Measurements from ENCODE around the gene TOE1. TPM values are rescaled to one million over a fixed set of nuclear protein-coding genes. Genes with fewer than 3 reads are reported as not detected.

TOE1 gene
- polyA plus RNA-seq, 3 donors: 3.9 to 8.1 (median 5.8) TPM

DNA sequence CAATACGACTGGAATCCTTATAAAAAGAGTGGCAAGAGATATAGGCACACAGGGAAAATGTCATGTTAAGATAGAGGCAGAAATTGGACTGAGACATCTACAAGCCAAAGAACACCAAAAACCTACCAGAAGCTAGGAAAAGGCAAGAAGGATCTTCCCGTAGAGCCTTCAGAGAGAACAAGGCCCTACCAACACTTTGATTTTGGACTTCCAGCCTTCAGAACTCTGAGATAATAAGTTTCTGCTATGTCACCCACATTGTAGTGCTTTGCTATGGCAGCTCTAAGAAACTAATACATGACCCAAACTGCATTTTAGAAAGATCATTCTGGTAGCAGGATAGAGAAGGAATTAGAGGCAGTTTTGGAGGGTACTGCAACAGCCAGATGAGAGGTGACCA is 24.3 kb downstream of the TOE1 start:
- Mint-ChIP-seq H3K4me3 (no peak overlapping the region), H3K27me3 (ENCODE audit: low read depth in 3 of 3) (no peaks in the 10 kb centered on the region), H3K9me3 (no peaks in the 10 kb centered on the region), H3K27ac (no peak overlapping the region), H3K4me1 (peaks cover 13% of the 10 kb centered on the region), H3K36me3 (peaks cover 0 to under 1% of the 10 kb centered on the region in 2 donors)
- no peak overlapping the region for H3K4me2 ChIP-seq (replicated peaks; ENCODE audit: extremely low read depth, low read length, poor library complexity, severe bottlenecking)
- TF ChIP-seq CTCF (IDR thresholded peaks at IDR 0.05): no peak
- no peak overlapping the region for H3K4me3 ChIP-seq (replicated peaks in 1 of 3; ENCODE audit: low read depth in 2 of 3, low read length in 3 of 3)
- H3K79me2 ChIP-seq (ENCODE audit: insufficient read depth, low read length): no peaks in the 10 kb centered on the region
- 86% methylated on average over 1 of the region's 2 CpGs for WGBS (ENCODE audit: insufficient coverage)
- H3K9ac ChIP-seq (ENCODE audit: insufficient read depth, low read length, poor library complexity, severe bottlenecking): no peak overlapping the region
- no peaks in the 10 kb centered on the region for H4K20me1 ChIP-seq (ENCODE audit: insufficient read depth, low read length)
- intact Hi-C loops (cut with micrococcal nuclease): loop anchor here in 1 of 2 donors (5.0 kb wide), 1 partner anchor 113 kb away; no protein-coding TSS in a partner anchor
- no peak overlapping the region for H2AFZ ChIP-seq (ENCODE audit: insufficient read depth, low read depth, low read length, poor library complexity, severe bottlenecking)
- DNase-seq: no peak
- peaks cover 8% of the 10 kb centered on the region in 2 donors for H3K4me1 ChIP-seq (ENCODE audit: control insufficient read depth in 1 of 2, insufficient read depth in 2 of 2, low read length in 2 of 2)
- no peaks in the 10 kb centered on the region for H3K9me3 ChIP-seq (replicated peaks in 1 of 2; ENCODE audit: control insufficient read depth in 1 of 2, insufficient read depth in 1 of 2, low read length in 2 of 2)
- H3K27me3 ChIP-seq (ENCODE audit: control insufficient read depth in 2 of 2, insufficient read depth in 2 of 2, low read length in 2 of 2): no peaks in the 10 kb centered on the region
- no peak overlapping the region for H3K27ac ChIP-seq (ENCODE audit: low read depth in 1 of 2, low read length in 2 of 2)
- no peaks in the 10 kb centered on the region for H3K36me3 ChIP-seq (replicated peaks in 1 of 2; ENCODE audit: control insufficient read depth in 1 of 2, insufficient read depth in 2 of 2, low read length in 2 of 2)

DNA sequence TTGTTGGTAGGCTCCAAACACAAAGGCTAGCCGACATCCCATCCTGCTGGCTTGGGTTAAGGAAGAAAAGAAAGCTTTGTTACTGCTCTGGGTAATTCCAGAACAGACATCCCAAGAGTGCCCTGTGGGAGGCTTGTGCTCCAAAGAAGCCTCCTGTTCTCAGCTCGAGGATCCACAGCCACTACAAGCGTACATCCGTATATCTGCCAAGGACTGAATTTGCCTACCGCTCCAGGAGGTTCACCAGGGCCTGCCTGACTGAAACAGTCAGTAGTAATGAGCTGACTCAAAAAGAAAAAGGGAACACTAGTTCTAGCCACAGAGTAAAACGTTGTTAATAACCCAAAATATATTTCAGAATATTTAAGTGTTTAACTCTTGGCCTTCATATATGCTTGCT is 25.1 kb downstream of the TOE1 start:
- H4K20me1 ChIP-seq (ENCODE audit: insufficient read depth, low read length): no peaks in the 10 kb centered on the region
- H3K27ac ChIP-seq (ENCODE audit: low read depth in 1 of 2, low read length in 2 of 2): no peak overlapping the region
- H3K4me1 Mint-ChIP-seq: peaks cover 10% of the 10 kb centered on the region
- no peaks in the 10 kb centered on the region for H3K79me2 ChIP-seq (ENCODE audit: insufficient read depth, low read length)
- H3K9ac ChIP-seq (ENCODE audit: insufficient read depth, low read length, poor library complexity, severe bottlenecking): no peak overlapping the region
- H3K36me3 Mint-ChIP-seq: peaks cover 0 to 3% of the 10 kb centered on the region in 2 donors
- H3K4me3 Mint-ChIP-seq: no peak overlapping the region
- H3K27me3 ChIP-seq (ENCODE audit: control insufficient read depth in 2 of 2, insufficient read depth in 2 of 2, low read length in 2 of 2): no peaks in the 10 kb centered on the region
- H3K36me3 ChIP-seq (replicated peaks in 1 of 2; ENCODE audit: control insufficient read depth in 1 of 2, insufficient read depth in 2 of 2, low read length in 2 of 2): no peaks in the 10 kb centered on the region
- intact Hi-C loops (cut with micrococcal nuclease): no loop called here
- no peak overlapping the region for H3K4me3 ChIP-seq (replicated peaks in 1 of 3; ENCODE audit: low read depth in 2 of 3, low read length in 3 of 3)
- no peak overlapping the region for H3K4me2 ChIP-seq (replicated peaks; ENCODE audit: extremely low read depth, low read length, poor library complexity, severe bottlenecking)
- no peaks in the 10 kb centered on the region for H3K9me3 Mint-ChIP-seq
- peak overlapping the region in 1 of 7 donors; percentile 20 for H3K27ac Mint-ChIP-seq
- H3K27me3 Mint-ChIP-seq (ENCODE audit: low read depth in 3 of 3): peaks cover 0 to 2% (median 1%) of the 10 kb centered on the region in 3 donors
- no peak for DNase-seq
- no peaks in the 10 kb centered on the region for H3K9me3 ChIP-seq (replicated peaks in 1 of 2; ENCODE audit: control insufficient read depth in 1 of 2, insufficient read depth in 1 of 2, low read length in 2 of 2)
- H3K4me1 ChIP-seq (ENCODE audit: control insufficient read depth in 1 of 2, insufficient read depth in 2 of 2, low read length in 2 of 2): peaks cover 3 to 6% of the 10 kb centered on the region in 2 donors
- TF ChIP-seq CTCF (IDR thresholded peaks at IDR 0.05): no peak
- H2AFZ ChIP-seq (ENCODE audit: insufficient read depth, low read depth, low read length, poor library complexity, severe bottlenecking): no peak overlapping the region
- 89% methylated on average over 3 of the region's 6 CpGs for WGBS (ENCODE audit: insufficient coverage)
